GM19468 (cell line): ENCODE data around the gene DUSP23.

Experiments used
- ATAC-seq: cut with Tn5 transposase; IDR thresholded peaks from one replicate; pipeline ENCODE4 v1.9.1; 2021; ENCODE audit warnings: mild to moderate bottlenecking, moderate library complexity, moderate number of reproducible peaks; ENCODE audit not compliant: unreplicated experiment; ENCODE audit errors: extremely low read depth

The DUSP23 gene

GRCh38 chr1:159780583-159781582 is at the start of gene DUSP23:
Gene DUSP23, plus strand, starts transcription at chr1:159780962. Its CDS starts 139 bp downstream, at chr1:159781101.
- peak; percentile 98 for ATAC-seq

GRCh38 chr1:159737238-159737916 is 43.4 kb upstream of the DUSP23 start:
- ATAC-seq = no peak

- ATAC-seq = no peak
Measured at GRCh38 chr1:159743651-159744410, 36.9 kb upstream of the DUSP23 start.

- no peak for ATAC-seq
Measured at GRCh38 chr1:159746666-159747065, 34.1 kb upstream of the DUSP23 start.

GRCh38 chr1:159748370-159748769 is 32.4 kb upstream of the DUSP23 start:
- no peak for ATAC-seq

- no peak for ATAC-seq
Measured at GRCh38 chr1:159749630-159750029, 31.1 kb upstream of the DUSP23 start.

- ATAC-seq = no peak
Measured at GRCh38 chr1:159750621-159751020, 30.1 kb upstream of the DUSP23 start.

- ATAC-seq = no peak
Measured at GRCh38 chr1:159751031-159751430, 29.7 kb upstream of the DUSP23 start.

- no peak for ATAC-seq
Measured at GRCh38 chr1:159752135-159752580, 28.6 kb upstream of the DUSP23 start.

- no peak for ATAC-seq
Measured at GRCh38 chr1:159753386-159753785, 27.4 kb upstream of the DUSP23 start.

- no peak for ATAC-seq
Measured at GRCh38 chr1:159755451-159756007, 25.2 kb upstream of the DUSP23 start.

- no peak for ATAC-seq
Measured at GRCh38 chr1:159756397-159756796, 24.4 kb upstream of the DUSP23 start.

GRCh38 chr1:159763686-159764085 is 17.1 kb upstream of the DUSP23 start:
- ATAC-seq = no peak

- ATAC-seq = no peak
Measured at GRCh38 chr1:159765806-159766205, 15.0 kb upstream of the DUSP23 start.

GRCh38 chr1:159771127-159771895 is 9.5 kb upstream of the DUSP23 start:
- no peak for ATAC-seq

- ATAC-seq = no peak
Measured at GRCh38 chr1:159774465-159774864, 6.3 kb upstream of the DUSP23 start.

GRCh38 chr1:159775716-159776115 is 5.0 kb upstream of the DUSP23 start:
- ATAC-seq = no peak

- no peak for ATAC-seq
Measured at GRCh38 chr1:159778266-159778665, 2.5 kb upstream of the DUSP23 start.

- no peak for ATAC-seq
Measured at GRCh38 chr1:159779403-159779851, 1.3 kb upstream of the DUSP23 start.
